NCI-H446 (cell line): ENCODE results near the gene PRSS23.

Source experiments
- DNase-seq, 2 experiments: peaks; one replicate each; lab custom pipeline; 2025; lab: John Stamatoyannopoulos, UW

Gene PRSS23

GRCh38 chr11:86790867-86791849 lies 9.2 kb upstream of the PRSS23 start:
- DNase-seq: no peak

- no peak for DNase-seq
Observed at GRCh38 chr11:86792150-86792549, 8.2 kb upstream of the PRSS23 start.

GRCh38 chr11:86793307-86793706 lies 7.0 kb upstream of the PRSS23 start:
- no peak for DNase-seq

- DNase-seq: no peak
Observed at GRCh38 chr11:86795511-86795910, 4.8 kb upstream of the PRSS23 start.

- DNase-seq: no peak
Observed at GRCh38 chr11:86795949-86796348, 4.4 kb upstream of the PRSS23 start.

GRCh38 chr11:86797133-86797532 lies 3.2 kb upstream of the PRSS23 start:
- DNase-seq: no peak

GRCh38 chr11:86798988-86799387 lies 1.4 kb upstream of the PRSS23 start:
- DNase-seq: no peak

GRCh38 chr11:86799680-86800075 lies 664 bp upstream of the PRSS23 start:
- DNase-seq: no peak

- no peak for DNase-seq
Observed at GRCh38 chr11:86800960-86801272, 574 bp downstream of the PRSS23 start.

GRCh38 chr11:86801364-86801763 lies 1.0 kb downstream of the PRSS23 start:
- no peak for DNase-seq

- DNase-seq: no peak
Observed at GRCh38 chr11:86802146-86802545, 1.8 kb downstream of the PRSS23 start.

GRCh38 chr11:86802601-86803051 lies 2.3 kb downstream of the PRSS23 start:
- peak in 1 of 2 experiments; percentile 42 for DNase-seq

GRCh38 chr11:86803136-86804045 lies 3.0 kb downstream of the PRSS23 start:
- DNase-seq: no peak

- DNase-seq: no peak
Observed at GRCh38 chr11:86804951-86805350, 4.6 kb downstream of the PRSS23 start.

- DNase-seq: no peak
Observed at GRCh38 chr11:86805873-86806310, 5.5 kb downstream of the PRSS23 start.

GRCh38 chr11:86806903-86807302 lies 6.6 kb downstream of the PRSS23 start:
- no peak for DNase-seq

GRCh38 chr11:86807360-86807759 lies 7.0 kb downstream of the PRSS23 start:
- DNase-seq: no peak

- no peak for DNase-seq
Observed at GRCh38 chr11:86809561-86809960, 9.2 kb downstream of the PRSS23 start.

GRCh38 chr11:86810288-86810687 lies 9.9 kb downstream of the PRSS23 start:
- no peak for DNase-seq

GRCh38 chr11:86811637-86812321 lies 11.4 kb downstream of the PRSS23 start:
- no peak for DNase-seq

GRCh38 chr11:86812322-86812670 lies 12.0 kb downstream of the PRSS23 start:
- no peak for DNase-seq

- DNase-seq: no peak
Observed at GRCh38 chr11:86812981-86813380, 12.6 kb downstream of the PRSS23 start.
